Measurements from ENCODE around the gene RASAL3. TPM values are rescaled to one million over a fixed set of nuclear protein-coding genes. Genes with fewer than 3 reads are reported as not detected.
"Not testable (repeated sequence)": the region's sequence is repeated elsewhere in the genome, so short reads cannot be mapped to it uniquely, and the experiment has no call there.

The RASAL3 gene
- total RNA-seq, 4 donors from 2014 or later = 2.2 to 5.7 (median 2.9) TPM

- 0 to 5% methylated on average over 5 to 12 of the region's 16 CpGs for WGBS, 2 donors
- Histone ChIP-seq H3K4me1 (peaks cover 22 to 83% (median 46%) of the 10 kb centered on the region in 3 donors), H3K27me3 (no peaks in the 10 kb centered on the region), H3K9me3 (no peaks in the 10 kb centered on the region), H3K27ac (peak overlapping the region; percentile 92 to 94 (median 92)), H3K4me3 (peak overlapping the region; percentile 83 to 97 (median 89)), H3K36me3 (peaks cover 8 to 37% (median 12%) of the 10 kb centered on the region in 3 donors)
- intact Hi-C loops (cut with DNase I) = no loop called here
- DNase-seq = no peak
- no peak for TF ChIP-seq CTCF (IDR thresholded peaks at IDR 0.05)
- TF ChIP-seq POLR2A (IDR thresholded peaks at IDR 0.05) = no peak
Observed at GRCh38 chr19:15418231-15418578, 46.1 kb downstream of the RASAL3 start.

GRCh38 chr19:15417699-15418098 lies 46.6 kb downstream of the RASAL3 start:
- peaks cover 4 to 36% (median 7%) of the 10 kb centered on the region in 3 donors for H3K36me3 ChIP-seq
- no peaks in the 10 kb centered on the region for H3K27me3 ChIP-seq
- peak overlapping the region; percentile 92 to 94 (median 92) for H3K27ac ChIP-seq
- DNase-seq = no peak
- H3K4me1 ChIP-seq = peaks cover 22 to 87% (median 51%) of the 10 kb centered on the region in 3 donors
- no peaks in the 10 kb centered on the region for H3K9me3 ChIP-seq
- H3K4me3 ChIP-seq = peak overlapping the region; percentile 83 to 97 (median 89)
- TF ChIP-seq CTCF (IDR thresholded peaks at IDR 0.05) (no peak), POLR2A (IDR thresholded peaks at IDR 0.05) (no peak)
- WGBS, 2 donors = 5 to 8% methylated on average over 8 to 9 of the region's 9 CpGs
- intact Hi-C loops (cut with DNase I) = no loop called here

- H3K27ac ChIP-seq = peak overlapping the region; percentile 15 to 63 (median 50)
- peak overlapping the region in 1 of 4 donors; percentile 4 for H3K4me3 ChIP-seq
- H3K27me3 ChIP-seq = no peaks in the 10 kb centered on the region
- H3K36me3 ChIP-seq = peaks cover 0 to 58% (median 6%) of the 10 kb centered on the region in 3 donors
- H3K4me1 ChIP-seq = peaks cover 16 to 94% (median 53%) of the 10 kb centered on the region in 3 donors
- TF ChIP-seq POLR2A (IDR thresholded peaks at IDR 0.05) = no peak
- TF ChIP-seq CTCF (IDR thresholded peaks at IDR 0.05) = no peak
- no peaks in the 10 kb centered on the region for H3K9me3 ChIP-seq
- intact Hi-C loops (cut with DNase I) = no loop called here
- 68 to 74% methylated on average over 4 of the region's 4 CpGs for WGBS, 2 donors
- no peak for DNase-seq
Observed at GRCh38 chr19:15412832-15413231, 51.5 kb downstream of the RASAL3 start.

- H3K4me3 ChIP-seq; H3K9me3 ChIP-seq; DNase-seq; H3K27me3 ChIP-seq; intact Hi-C loops (cut with DNase I): not testable (repeated sequence)
- Histone ChIP-seq H3K4me1 (peaks cover 1 to 94% (median 47%) of the 10 kb centered on the region in 3 donors), H3K36me3 (peaks cover 0 to 71% (median 6%) of the 10 kb centered on the region in 3 donors), H3K27ac (peak overlapping the region in 3 of 4 donors; percentile 7 to 60 (median 31))
- WGBS, 2 donors = 83 to 84% methylated on average over 2 of the region's 2 CpGs
Observed at GRCh38 chr19:15411351-15411750, 53.0 kb downstream of the RASAL3 start.

- peaks cover 21 to 99% (median 29%) of the 10 kb centered on the region in 3 donors for H3K36me3 ChIP-seq
- DNase-seq = no peak
- no peak for TF ChIP-seq CTCF (IDR thresholded peaks at IDR 0.05)
- no peak for TF ChIP-seq POLR2A (IDR thresholded peaks at IDR 0.05)
- intact Hi-C loops (cut with DNase I) = no loop called here
- peaks cover 0 to 85% (median 27%) of the 10 kb centered on the region in 3 donors for H3K4me1 ChIP-seq
- no peak overlapping the region for H3K4me3 ChIP-seq
- H3K27ac ChIP-seq = peak overlapping the region in 3 of 4 donors; percentile 70 to 80 (median 77)
- 46 to 64% methylated on average over 2 to 3 of the region's 3 CpGs for WGBS, 2 donors
- H3K27me3 ChIP-seq = no peaks in the 10 kb centered on the region
- no peaks in the 10 kb centered on the region for H3K9me3 ChIP-seq
Observed at GRCh38 chr19:15404780-15405211, 59.5 kb downstream of the RASAL3 start.

Measured in esophagus squamous epithelium (tissue), 5 donors.